Measurements from ENCODE around the gene LPP. TPM values are rescaled to one million over a fixed set of nuclear protein-coding genes. Genes with fewer than 3 reads are reported as not detected.

LPP gene
- total RNA-seq, 1 donor from 2014 or later, result 93.9 TPM

- H3K4me3 ChIP-seq (ENCODE audit: low read depth, low read length), result no peak overlapping the region
- no peak for TF ChIP-seq CTCF (conservative IDR thresholded peaks at IDR 0.05; ENCODE audit: low read depth, low read length)
- no peak for DNase-seq (ENCODE audit: low read depth)
These were observed 161.6 kb downstream of the LPP start for GRCh38 chr3:188315553-188315952.

GRCh38 chr3:188316021-188316722 is 162.2 kb downstream of the LPP start:
- TF ChIP-seq CTCF (conservative IDR thresholded peaks at IDR 0.05; ENCODE audit: low read depth, low read length), result no peak
- no peak overlapping the region for H3K4me3 ChIP-seq (ENCODE audit: low read depth, low read length)
- no peak for DNase-seq (ENCODE audit: low read depth)

GRCh38 chr3:188316723-188317070 is 162.7 kb downstream of the LPP start:
- DNase-seq (ENCODE audit: low read depth), result no peak
- TF ChIP-seq CTCF (conservative IDR thresholded peaks at IDR 0.05; ENCODE audit: low read depth, low read length), result no peak
- no peak overlapping the region for H3K4me3 ChIP-seq (ENCODE audit: low read depth, low read length)

GRCh38 chr3:188319569-188319968 is 165.6 kb downstream of the LPP start:
- TF ChIP-seq CTCF (conservative IDR thresholded peaks at IDR 0.05; ENCODE audit: low read depth, low read length), result no peak
- no peak for DNase-seq (ENCODE audit: low read depth)
- H3K4me3 ChIP-seq (ENCODE audit: low read depth, low read length), result no peak overlapping the region

- no peak overlapping the region for H3K4me3 ChIP-seq (ENCODE audit: low read depth, low read length)
- no peak for DNase-seq (ENCODE audit: low read depth)
These were observed 166.8 kb downstream of the LPP start for GRCh38 chr3:188320757-188321156.

GRCh38 chr3:188321258-188321657 is 167.3 kb downstream of the LPP start:
- no peak for TF ChIP-seq CTCF (conservative IDR thresholded peaks at IDR 0.05; ENCODE audit: low read depth, low read length)
- DNase-seq (ENCODE audit: low read depth), result no peak
- no peak overlapping the region for H3K4me3 ChIP-seq (ENCODE audit: low read depth, low read length)

More at GRCh38 chr3:188320757-188321156, 166.8 kb downstream of the LPP start:
- TF ChIP-seq CTCF (conservative IDR thresholded peaks at IDR 0.05; ENCODE audit: low read depth, low read length), result no peak
